ENCODE data around the gene CRIP3. TPM values are rescaled to one million over a fixed set of nuclear protein-coding genes. Genes with fewer than 3 reads are reported as not detected.
A peak's percentile ranks its signal among the peaks of the same experiment; 100 is the strongest.

Gene CRIP3
- total RNA-seq, 1 experiment from 2014 or later, result 16.9 TPM

DNA sequence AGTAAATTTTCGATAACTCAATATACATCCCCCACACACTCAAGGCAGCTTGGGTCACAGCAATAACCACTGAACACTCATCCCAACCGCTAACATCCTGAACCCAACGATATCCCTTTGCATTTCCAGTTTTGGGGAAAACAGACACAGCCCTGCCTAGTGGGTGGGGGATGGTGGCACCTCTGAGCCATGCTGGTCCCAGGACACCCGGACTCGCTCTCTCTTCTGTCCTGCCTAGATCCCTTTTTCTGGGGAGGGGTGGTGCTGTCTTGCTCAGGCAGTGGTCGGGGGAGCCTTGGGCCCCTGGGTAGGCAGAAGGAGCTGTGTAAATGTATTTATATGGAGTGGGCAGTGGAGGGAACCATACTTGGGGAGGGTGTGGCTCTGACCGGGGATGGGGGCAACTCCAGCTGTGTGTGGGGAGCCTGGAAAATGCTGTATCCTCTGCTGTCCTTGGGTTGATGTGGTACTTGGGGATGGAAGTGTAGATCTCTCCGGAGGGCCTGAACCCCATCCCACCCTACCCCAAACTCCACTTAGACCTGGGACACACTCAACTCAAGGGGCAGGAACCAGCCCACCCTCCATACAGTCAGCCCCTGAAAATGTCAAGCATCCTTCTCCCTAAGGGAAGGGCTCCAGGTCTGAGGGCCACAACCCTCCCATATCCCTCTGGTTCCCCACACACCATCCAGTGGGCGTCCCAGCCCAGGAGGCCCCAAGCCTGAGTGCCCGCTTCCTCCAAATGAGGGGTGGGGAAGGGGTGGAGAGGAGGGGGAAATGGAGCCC lies 34.3 kb downstream of the CRIP3 start:
- WGBS (ENCODE audit: extremely low coverage, insufficient read length, low lambda C conversion rate), result no CpG with 5 or more reads among the region's 10 CpGs

More for the DNA sequence above, 34.3 kb downstream of the CRIP3 start:
- Mint-ChIP-seq H3K27me3 (ENCODE audit: low read depth) (peaks cover 78% of the 10 kb centered on the region), H3K4me3 (peak overlapping the region; percentile 70 to 90), H3K9me3 (no peaks in the 10 kb centered on the region), H3K36me3 (ENCODE audit: insufficient read depth in 1 of 3, low read depth in 3 of 3) (no peaks in the 10 kb centered on the region; a peak in 1 of 7 replicates), H3K27ac (no peak overlapping the region), H3K4me1 (peaks cover 40 to 55% of the 10 kb centered on the region in 2 experiments)
- Histone ChIP-seq H2BK15ac (ENCODE audit: low read depth, low read length) (no peak overlapping the region), H3K4ac (ENCODE audit: low read depth, low read length) (no peak overlapping the region), H2BK120ac (ENCODE audit: low read depth, low read length, poor library complexity, severe bottlenecking) (no peak overlapping the region), H3K18ac (ENCODE audit: insufficient read length, low read depth, low read length) (no peak overlapping the region), H3K4me2 (ENCODE audit: insufficient read depth, insufficient read length, low read length) (peak overlapping the region; percentile 46), H3K23me2 (ENCODE audit: insufficient read length, low read depth, low read length, poor library complexity, severe bottlenecking) (peaks cover 12% of the 10 kb centered on the region), H4K91ac (ENCODE audit: insufficient read length, low read depth, low read length) (no peak overlapping the region), H2AFZ (ENCODE audit: low read length) (no peak overlapping the region), H3K9me3 (ENCODE audit: control insufficient read depth, low read depth, low read length) (no peaks in the 10 kb centered on the region), H3K4me1 (ENCODE audit: insufficient read depth, low read length) (peaks cover 2% of the 10 kb centered on the region; the same call in 1 of the 2 replicates), H2BK12ac (ENCODE audit: insufficient read length, low read depth, low read length) (no peak overlapping the region), H3K27me3 (ENCODE audit: insufficient read depth, low read length) (peaks cover 11% of the 10 kb centered on the region; the same call in 1 of the 2 replicates), H4K8ac (replicated peaks; ENCODE audit: insufficient read length, low read depth, low read length) (no peak overlapping the region), H3K14ac (ENCODE audit: insufficient read depth, low read length) (no peak overlapping the region), H2AK5ac (ENCODE audit: insufficient read length, low read length) (no peak overlapping the region), H3T11ph (ENCODE audit: low read length) (no peak overlapping the region), H3K79me1 (ENCODE audit: insufficient read depth, low read depth, low read length, poor library complexity, severe bottlenecking) (no peaks in the 10 kb centered on the region), H3K9ac (ENCODE audit: extremely low read depth, insufficient read length, low read length) (no peak overlapping the region), H4K20me1 (ENCODE audit: control insufficient read depth, insufficient read depth, insufficient read length) (no peaks in the 10 kb centered on the region), H4K5ac (ENCODE audit: insufficient read length, low read depth, low read length) (no peak overlapping the region), H3K56ac (ENCODE audit: insufficient read length, low read depth, low read length) (no peak overlapping the region), H2BK20ac (ENCODE audit: low read depth, low read length, poor library complexity, severe bottlenecking) (no peak overlapping the region), H2BK5ac (ENCODE audit: insufficient read length, low read length) (no peak overlapping the region), H3K27ac (ENCODE audit: insufficient read length, low read depth, low read length) (no peak overlapping the region), H3K79me2 (ENCODE audit: insufficient read depth, low read length) (no peaks in the 10 kb centered on the region), H3K23ac (ENCODE audit: insufficient read length, low read depth, low read length) (no peak overlapping the region)
- TF ChIP-seq, protein P1, sequence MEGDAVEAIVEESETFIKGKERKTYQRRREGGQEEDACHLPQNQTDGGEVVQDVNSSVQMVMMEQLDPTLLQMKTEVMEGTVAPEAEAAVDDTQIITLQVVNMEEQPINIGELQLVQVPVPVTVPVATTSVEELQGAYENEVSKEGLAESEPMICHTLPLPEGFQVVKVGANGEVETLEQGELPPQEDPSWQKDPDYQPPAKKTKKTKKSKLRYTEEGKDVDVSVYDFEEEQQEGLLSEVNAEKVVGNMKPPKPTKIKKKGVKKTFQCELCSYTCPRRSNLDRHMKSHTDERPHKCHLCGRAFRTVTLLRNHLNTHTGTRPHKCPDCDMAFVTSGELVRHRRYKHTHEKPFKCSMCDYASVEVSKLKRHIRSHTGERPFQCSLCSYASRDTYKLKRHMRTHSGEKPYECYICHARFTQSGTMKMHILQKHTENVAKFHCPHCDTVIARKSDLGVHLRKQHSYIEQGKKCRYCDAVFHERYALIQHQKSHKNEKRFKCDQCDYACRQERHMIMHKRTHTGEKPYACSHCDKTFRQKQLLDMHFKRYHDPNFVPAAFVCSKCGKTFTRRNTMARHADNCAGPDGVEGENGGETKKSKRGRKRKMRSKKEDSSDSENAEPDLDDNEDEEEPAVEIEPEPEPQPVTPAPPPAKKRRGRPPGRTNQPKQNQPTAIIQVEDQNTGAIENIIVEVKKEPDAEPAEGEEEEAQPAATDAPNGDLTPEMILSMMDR (conservative IDR thresholded peaks at IDR 0.05), result no peak
- no peak for DNase-seq

Data from H9 (cell line).